GM12878 (cell line): ENCODE results near the gene ASIC4. TPM values are rescaled to one million over a fixed set of nuclear protein-coding genes. Genes with fewer than 3 reads are reported as not detected.
A peak's percentile ranks its signal among the peaks of the same experiment; 100 is the strongest.

ENCODE experiments used
- ATAC-seq: fragments of 200-7000 bp; cut with Tn5 transposase; 3 replicates; pipeline ENCODE4 v1.9.1; 2020; ENCODE audit warnings: mild to moderate bottlenecking, moderate library complexity
- BruUV-seq: library from RNA; stranded (reverse); fragments of 400-500 nt; replicated peaks from 2 replicates; lab custom pipeline; 2021; lab: Mats Ljungman, UMichigan
- CTCF ChIA-PET: fragments of 300-600 bp; sonication (Branson Sonifier 250); formaldehyde crosslinking; extraction: SDS; loops from one replicate; lab custom pipeline; 2021; ENCODE audit warnings: inconsistent platforms; lab: Yijun Ruan, JAX
- POLR2A ChIA-PET: fragments of 350-600 bp; formaldehyde crosslinking; extraction: SDS; loops from one replicate; lab custom pipeline; 2021; ENCODE audit warnings: inconsistent platforms; lab: Charles Lee
- RAD21 ChIA-PET: fragments of 300-600 bp; sonication (Branson Sonifier 250); formaldehyde crosslinking; loops from one replicate; lab custom pipeline; 2023; ENCODE audit warnings: antibody characterized with exemption; ENCODE audit not compliant: unreplicated experiment; lab: Charles Lee
- SMC1A ChIA-PET: fragments of 300-600 bp; sonication (Branson Sonifier 250); formaldehyde crosslinking; loops from one replicate; lab custom pipeline; 2023; ENCODE audit not compliant: unreplicated experiment, uncharacterized antibody; lab: Charles Lee
- DNase-seq: peaks from one replicate; pipeline ENCODE4 v3.0.0-alpha.2; 2011; ENCODE audit warnings: low read depth, low spot score
- FAIRE-seq: peaks from 3 replicates; lab custom pipeline; 2011; peaks lifted over from hg19 to GRCh38; lab: Jason Lieb, UNC
- H2AFZ ChIP-seq: 2 replicates; pipeline ENCODE4 v1.6.0; 2011; ENCODE audit warnings: low read depth, low read length, control low read depth; ENCODE audit not compliant: control insufficient read depth
- H3K27ac ChIP-seq: 2 replicates; pipeline ENCODE4 v1.5.1; 2011; ENCODE audit warnings: control low read depth; ENCODE audit not compliant: control insufficient read depth, insufficient read depth
- H3K27me3 ChIP-seq, 2 experiments: replicated peaks in 1 of 2; 2 replicates each; pipeline versions ENCODE4 v1.6.0 to v1.6.1; 2011; ENCODE audit warnings: low read length in 1 of 2; ENCODE audit not compliant: control insufficient read depth in 2 of 2, insufficient read depth in 2 of 2
- H3K36me3 ChIP-seq, 2 experiments: 2 replicates each; pipeline ENCODE4 v1.5.1; 2011; ENCODE audit warnings: low read length in 1 of 2; ENCODE audit not compliant: control insufficient read depth in 2 of 2, insufficient read depth in 2 of 2
- H3K4me1 ChIP-seq: 2 replicates; pipeline ENCODE4 v1.6.1; 2011; ENCODE audit warnings: mild to moderate bottlenecking, low read length, moderate library complexity, mixed read lengths; ENCODE audit not compliant: control insufficient read depth, insufficient read depth
- H3K4me2 ChIP-seq: 2 replicates; pipeline ENCODE4 v1.6.0; 2011; ENCODE audit warnings: control low read depth; ENCODE audit not compliant: control insufficient read depth, insufficient read depth
- H3K4me3 ChIP-seq: fragments of 200-600 bp; sonication (generic); 2 replicates; pipeline ENCODE4 v1.5.1; 2016
- H3K79me2 ChIP-seq: 2 replicates; pipeline ENCODE4 v1.6.0; 2011; ENCODE audit warnings: low read length; ENCODE audit not compliant: control insufficient read depth, insufficient read depth
- H3K9ac ChIP-seq: 2 replicates; pipeline ENCODE4 v1.8.0; 2011; ENCODE audit warnings: low read length, control low read depth, mixed read lengths; ENCODE audit not compliant: control insufficient read depth, insufficient read depth
- H3K9me3 ChIP-seq: replicated peaks from 3 replicates; pipeline ENCODE4 v1.5.1; 2011; ENCODE audit warnings: mild to moderate bottlenecking, low read length; ENCODE audit not compliant: control insufficient read depth, insufficient read depth
- H4K20me1 ChIP-seq: 2 replicates; pipeline ENCODE4 v1.6.0; 2011; ENCODE audit not compliant: control insufficient read depth, insufficient read depth
- NFYB ChIP-seq: IDR thresholded peaks from 2 replicates; pipeline ENCODE4 v1.6.1; 2011; ENCODE audit warnings: low read depth, mild to moderate bottlenecking, low read length, improper control_type of control experiment, moderate library complexity; ENCODE audit not compliant: insufficient read depth
- WGBS: methylation state at CpG from one replicate; pipeline ENCODE4 v1.1.6; 2016; ENCODE audit warnings: low lambda C conversion rate; ENCODE audit not compliant: insufficient replicate concordance, insufficient coverage; ENCODE audit errors: missing lambda C conversion rate; 5-methylcytosine and 5-hydroxymethylcytosine counted together
- in situ Hi-C: fragments of 300-500 bp; cut with MboI; formaldehyde crosslinking; loops from 9 replicates; pipeline ENCODE4 v1.14.3; 2018; ENCODE audit warnings: mixed read lengths
- intact Hi-C: fragments of 100-400 bp; cut with micrococcal nuclease; formaldehyde crosslinking; loops from one replicate; pipeline ENCODE4 v1.14.2; 2022; ENCODE audit not compliant: unreplicated experiment
- polyA plus RNA-seq, 11 experiments: library from polyadenylated mRNA; depleted of rRNA in 4 of 11; unstranded in 6 of 11; stranded (reverse) in 5 of 11; fragments of >200 nt; fragmentation: Nextera tagmentation in 4 of 11; fragmentation: Illumina TruSeq in 1 of 11; extraction: Ambion mirVana in 4 of 11; extraction: Trizol in 1 of 11; gene quantifications; 1 replicate in 1 of 11; 2 replicates in 10 of 11; pipeline versions ENCODE4 v1.2.1 to v1.2.3, GENCODE V29; 2011 to 2016; ENCODE audit warnings: inconsistent platforms in 2 of 11, missing spikeins in 2 of 11, low read depth in 1 of 11
- total RNA-seq, 4 experiments: library from RNA; depleted of rRNA in 3 of 4; stranded (reverse); fragments of >200 nt in 3 of 4; fragmentation: Illumina TruSeq in 1 of 4; extraction: Trizol in 1 of 4; gene quantifications; 2 replicates each; pipeline versions ENCODE4 v1.2.1 to v1.2.3, GENCODE V29; 2013 to 2021
- TF ChIP-seq, protein P1 (sequence below), 3 experiments: IDR thresholded peaks in 2 of 3; conservative IDR thresholded peaks in 1 of 3; 2 replicates each; pipeline ENCODE4 v1.5.1; 2011; ENCODE audit warnings: low read depth in 3 of 3, low read length in 3 of 3, mild to moderate bottlenecking in 3 of 3, control low read depth in 2 of 3, moderate library complexity in 2 of 3, inconsistent platforms in 1 of 3, mixed read lengths in 1 of 3; ENCODE audit not compliant: control insufficient read depth in 2 of 3, insufficient read depth in 1 of 3; ENCODE audit errors: extremely low read depth in 1 of 3

The ASIC4 gene
- total and polyA plus RNA-seq, 10 of the 15 experiments (the other 5 are each of a cell fraction or from before 2014, with no cell fraction given) = 0.01 TPM; not detected in 9

DNA sequence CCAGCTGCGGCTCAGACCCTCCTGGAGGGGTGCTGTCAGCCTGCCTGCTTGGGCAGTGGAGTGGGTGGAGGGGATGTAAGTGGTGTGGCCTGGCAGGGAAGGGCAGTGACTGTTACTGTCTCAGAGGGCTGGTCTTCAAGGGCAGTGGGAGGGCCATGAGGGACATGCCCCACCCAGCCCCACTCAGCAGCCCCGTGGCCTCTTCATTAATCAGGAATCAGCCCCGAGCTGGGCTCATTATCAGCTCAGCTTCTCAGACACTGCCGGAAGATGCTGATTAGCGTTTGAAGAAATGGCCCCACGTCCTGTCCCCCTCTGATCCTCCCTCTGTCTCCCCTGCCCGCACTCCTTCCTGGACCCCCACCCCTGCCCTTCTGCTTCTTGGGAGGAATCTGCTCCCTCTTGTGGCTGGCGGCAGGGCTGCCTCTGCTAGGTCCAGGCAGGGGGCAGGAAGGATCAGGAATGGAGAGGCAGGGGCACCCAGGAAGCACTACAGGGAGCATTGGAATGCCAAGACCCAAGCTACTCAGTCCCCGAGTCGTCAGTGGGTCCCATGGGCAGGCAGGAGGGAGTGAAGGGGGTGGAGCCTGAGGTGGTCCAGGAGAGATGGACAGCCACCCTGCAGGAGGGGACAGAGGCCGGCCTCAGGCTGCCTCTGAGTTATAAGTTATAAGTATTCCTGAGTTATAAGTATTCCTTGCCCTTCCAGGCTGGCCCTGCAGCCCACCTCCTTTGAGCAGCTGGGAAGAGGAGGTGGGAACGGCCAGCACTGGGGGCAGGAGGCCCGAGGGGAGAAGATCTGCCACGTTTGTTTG lies 7.0 kb downstream of the ASIC4 start:
- in situ Hi-C loops = no loop called here
- TF ChIP-seq NFYB = no peak
- TF ChIP-seq, protein P1, sequence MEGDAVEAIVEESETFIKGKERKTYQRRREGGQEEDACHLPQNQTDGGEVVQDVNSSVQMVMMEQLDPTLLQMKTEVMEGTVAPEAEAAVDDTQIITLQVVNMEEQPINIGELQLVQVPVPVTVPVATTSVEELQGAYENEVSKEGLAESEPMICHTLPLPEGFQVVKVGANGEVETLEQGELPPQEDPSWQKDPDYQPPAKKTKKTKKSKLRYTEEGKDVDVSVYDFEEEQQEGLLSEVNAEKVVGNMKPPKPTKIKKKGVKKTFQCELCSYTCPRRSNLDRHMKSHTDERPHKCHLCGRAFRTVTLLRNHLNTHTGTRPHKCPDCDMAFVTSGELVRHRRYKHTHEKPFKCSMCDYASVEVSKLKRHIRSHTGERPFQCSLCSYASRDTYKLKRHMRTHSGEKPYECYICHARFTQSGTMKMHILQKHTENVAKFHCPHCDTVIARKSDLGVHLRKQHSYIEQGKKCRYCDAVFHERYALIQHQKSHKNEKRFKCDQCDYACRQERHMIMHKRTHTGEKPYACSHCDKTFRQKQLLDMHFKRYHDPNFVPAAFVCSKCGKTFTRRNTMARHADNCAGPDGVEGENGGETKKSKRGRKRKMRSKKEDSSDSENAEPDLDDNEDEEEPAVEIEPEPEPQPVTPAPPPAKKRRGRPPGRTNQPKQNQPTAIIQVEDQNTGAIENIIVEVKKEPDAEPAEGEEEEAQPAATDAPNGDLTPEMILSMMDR (IDR thresholded peaks at IDR 0.05 in 2 of 3, conservative IDR thresholded peaks at IDR 0.05 in 1 of 3; ENCODE audit: control insufficient read depth in 2 of 3, extremely low read depth in 1 of 3, insufficient read depth in 1 of 3, low read depth in 3 of 3, low read length in 3 of 3) = peak; percentile 16 to 40 (median 29); a peak in 4 of 6 replicates
- TF ChIP-seq, all 136 proteins: peak for 1
- no peak overlapping the region for H3K4me3 ChIP-seq
- no peak overlapping the region for H3K27ac ChIP-seq
- POLR2A ChIA-PET = no interaction called here
- no peak overlapping the region for H3K9ac ChIP-seq
- no peaks in the 10 kb centered on the region for H4K20me1 ChIP-seq
- intact Hi-C loops = no loop called here
- BruUV-seq = no TSS peak
- peak; percentile 62 for ATAC-seq
- RAD21 ChIA-PET = no interaction called here
- 9% methylated on average over 8 of the region's 14 CpGs for WGBS
- H3K4me1 ChIP-seq = no peaks in the 10 kb centered on the region
- H3K4me2 ChIP-seq = no peak overlapping the region
- SMC1A ChIA-PET = interaction anchor here (0.9 kb wide), 1 partner anchor 9 kb away, joined by 3 read pairs; no protein-coding TSS in a partner anchor
- no peak overlapping the region for H2AFZ ChIP-seq
- DNase-seq = no peak
- peaks cover 16 to 20% of the 10 kb centered on the region in 2 experiments for H3K27me3 ChIP-seq
- H3K9me3 ChIP-seq = no peaks in the 10 kb centered on the region
- no peak for FAIRE-seq
- CTCF ChIA-PET = interaction anchor here (1.0 to 2.3 kb wide), 4 partner anchors 9 to 119 kb away, joined by 3 to 9 read pairs (median 4); no protein-coding TSS in a partner anchor
- H3K36me3 ChIP-seq = no peaks in the 10 kb centered on the region
- no peaks in the 10 kb centered on the region for H3K79me2 ChIP-seq
